HG03558 (cell line): ENCODE measurements around the gene LPCAT1.
"Not testable (repeated sequence)": the region's sequence is repeated elsewhere in the genome, so short reads cannot be mapped to it uniquely, and the experiment has no call there.

Experiments
- ATAC-seq: cut with Tn5 transposase; IDR thresholded peaks from one replicate; pipeline ENCODE4 v1.9.1; 2021; ENCODE audit warnings: moderate number of reproducible peaks; ENCODE audit not compliant: unreplicated experiment; ENCODE audit errors: extremely low read depth

LPCAT1 gene

GRCh38 chr5:1485579-1486118 lies 38.1 kb downstream of the LPCAT1 start:
- no peak for ATAC-seq

- ATAC-seq: no peak
Observed at GRCh38 chr5:1484730-1485578, 38.8 kb downstream of the LPCAT1 start.

GRCh38 chr5:1483856-1484729 lies 39.7 kb downstream of the LPCAT1 start:
- no peak for ATAC-seq

- ATAC-seq: no peak
Observed at GRCh38 chr5:1483064-1483463, 40.7 kb downstream of the LPCAT1 start.

GRCh38 chr5:1481959-1482331 lies 41.8 kb downstream of the LPCAT1 start:
- no peak for ATAC-seq

- no peak for ATAC-seq
Observed at GRCh38 chr5:1481266-1481958, 42.3 kb downstream of the LPCAT1 start.

GRCh38 chr5:1480806-1481205 lies 43.0 kb downstream of the LPCAT1 start:
- no peak for ATAC-seq

- no peak for ATAC-seq
Observed at GRCh38 chr5:1480217-1480616, 43.5 kb downstream of the LPCAT1 start.

- ATAC-seq: no peak
Observed at GRCh38 chr5:1479581-1480188, 44.1 kb downstream of the LPCAT1 start.

GRCh38 chr5:1479066-1479465 lies 44.7 kb downstream of the LPCAT1 start:
- no peak for ATAC-seq

- ATAC-seq: no peak
Observed at GRCh38 chr5:1478271-1479035, 45.3 kb downstream of the LPCAT1 start.

GRCh38 chr5:1477341-1477740 lies 46.4 kb downstream of the LPCAT1 start:
- no peak for ATAC-seq

GRCh38 chr5:1476967-1477310 lies 46.8 kb downstream of the LPCAT1 start:
- no peak for ATAC-seq

DNA sequence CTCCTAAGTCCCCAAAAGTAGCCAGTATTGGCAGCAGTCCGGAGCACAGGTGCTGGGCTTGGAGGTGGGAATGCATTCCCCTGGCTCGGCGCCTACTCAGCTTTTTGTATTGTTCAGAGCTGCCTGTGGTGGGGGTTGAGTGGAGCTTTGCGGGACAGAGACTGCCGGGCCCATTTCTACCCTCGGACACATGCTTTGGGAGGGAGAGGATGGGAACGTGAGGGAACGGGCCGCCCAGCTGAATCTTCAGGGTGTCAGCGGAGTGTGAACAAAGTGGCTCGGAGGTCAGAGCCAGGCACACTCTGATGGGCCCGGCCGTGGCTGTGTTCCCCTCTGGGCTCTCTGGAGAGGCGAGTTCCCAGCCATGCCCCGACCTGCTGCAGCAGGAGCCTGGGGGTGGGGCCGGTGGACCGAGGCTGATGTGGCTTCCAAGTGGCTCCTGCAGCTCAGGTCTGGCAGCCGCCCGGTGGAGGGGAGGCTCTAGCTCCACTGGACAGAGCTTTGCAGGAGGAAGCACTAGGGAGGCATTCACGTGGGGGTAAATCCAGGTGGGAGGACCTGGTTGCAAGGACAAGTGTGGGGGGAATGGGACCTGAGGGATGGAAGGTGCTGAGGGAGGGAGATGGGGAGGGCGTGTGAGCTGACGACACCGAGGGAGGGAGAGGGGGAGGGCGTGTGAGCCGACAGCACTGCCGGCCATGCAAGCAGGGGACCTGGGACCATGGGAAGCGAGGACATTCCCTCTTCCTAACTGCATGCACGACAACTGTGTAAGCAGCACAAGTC lies 47.4 kb downstream of the LPCAT1 start:
- ATAC-seq: no peak

- ATAC-seq: not testable (repeated sequence)
Observed at GRCh38 chr5:1475544-1475900, 48.2 kb downstream of the LPCAT1 start.

- ATAC-seq: no peak
Observed at GRCh38 chr5:1474866-1475543, 48.8 kb downstream of the LPCAT1 start.

DNA sequence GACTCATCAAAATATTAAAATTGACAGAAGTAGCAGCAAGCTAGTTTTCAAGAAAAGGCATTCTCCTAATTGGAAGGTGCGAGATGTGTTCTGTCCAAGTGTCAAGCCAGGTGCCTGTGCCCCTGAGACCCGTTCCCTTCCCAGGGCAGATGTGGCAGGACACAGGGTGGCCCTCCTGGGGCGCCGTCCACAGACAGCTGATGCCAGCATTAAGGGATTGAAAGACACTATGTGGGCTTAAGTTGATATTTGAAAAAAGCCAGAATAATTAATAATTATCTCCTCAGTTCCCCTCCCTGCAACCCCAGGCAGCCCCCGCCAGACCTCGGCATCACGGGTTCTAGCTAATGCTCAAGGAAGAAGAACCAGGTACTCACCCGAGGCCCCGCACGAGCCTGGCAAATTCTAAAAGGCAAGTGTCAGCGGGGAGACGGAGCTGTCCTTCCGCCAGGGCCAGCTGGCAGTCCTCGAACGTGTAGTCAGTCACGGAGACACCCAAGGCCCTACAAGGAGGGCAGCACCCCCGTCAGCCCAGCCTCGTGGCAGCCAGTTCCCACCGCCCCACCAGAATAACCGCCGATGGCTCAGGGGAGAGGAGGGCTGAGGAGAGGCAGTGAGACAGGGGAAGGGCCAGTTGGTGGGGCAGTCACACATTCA lies 49.4 kb downstream of the LPCAT1 start:
- ATAC-seq: no peak

DNA sequence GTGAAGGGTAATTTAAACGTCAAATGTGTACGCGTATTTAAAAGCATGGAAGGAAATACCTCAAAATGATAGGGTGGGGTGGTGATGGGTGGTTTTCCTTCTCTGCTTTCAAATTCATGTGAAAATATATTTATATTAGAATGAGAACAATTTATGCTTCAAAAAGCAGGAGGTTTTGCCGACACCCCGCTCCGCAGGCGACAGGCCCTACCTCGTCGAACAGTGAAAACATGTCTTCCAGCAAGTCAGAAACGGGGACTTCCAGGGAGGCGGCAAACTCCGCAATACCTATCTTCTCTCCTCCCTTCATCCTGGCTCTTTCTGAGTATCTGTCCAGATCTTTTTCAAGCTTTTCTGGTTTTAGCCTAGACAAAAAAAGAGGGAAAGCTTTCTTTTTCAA lies 50.0 kb downstream of the LPCAT1 start:
- no peak for ATAC-seq
